Measurements from ENCODE around the gene FIGN.

DNA sequence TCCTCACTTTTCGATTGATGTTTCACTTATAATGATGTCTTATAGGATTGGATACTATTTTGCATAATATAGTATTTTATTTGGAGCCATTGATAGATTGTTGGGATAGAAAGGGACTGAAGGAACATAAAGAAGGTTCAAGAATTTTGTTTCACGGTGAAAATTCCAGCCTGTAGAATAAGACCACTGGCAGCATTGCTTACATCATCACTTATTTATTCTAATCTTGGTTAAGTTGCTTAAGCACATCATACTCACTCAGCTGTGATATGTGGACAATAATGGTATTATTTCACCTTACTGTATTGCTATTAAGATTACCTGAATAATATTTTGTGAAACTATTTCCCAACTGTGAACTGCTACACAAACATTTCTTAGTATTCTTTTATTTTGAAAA lies 118.3 kb downstream of the FIGN start:
- TF ChIP-seq, protein P1, sequence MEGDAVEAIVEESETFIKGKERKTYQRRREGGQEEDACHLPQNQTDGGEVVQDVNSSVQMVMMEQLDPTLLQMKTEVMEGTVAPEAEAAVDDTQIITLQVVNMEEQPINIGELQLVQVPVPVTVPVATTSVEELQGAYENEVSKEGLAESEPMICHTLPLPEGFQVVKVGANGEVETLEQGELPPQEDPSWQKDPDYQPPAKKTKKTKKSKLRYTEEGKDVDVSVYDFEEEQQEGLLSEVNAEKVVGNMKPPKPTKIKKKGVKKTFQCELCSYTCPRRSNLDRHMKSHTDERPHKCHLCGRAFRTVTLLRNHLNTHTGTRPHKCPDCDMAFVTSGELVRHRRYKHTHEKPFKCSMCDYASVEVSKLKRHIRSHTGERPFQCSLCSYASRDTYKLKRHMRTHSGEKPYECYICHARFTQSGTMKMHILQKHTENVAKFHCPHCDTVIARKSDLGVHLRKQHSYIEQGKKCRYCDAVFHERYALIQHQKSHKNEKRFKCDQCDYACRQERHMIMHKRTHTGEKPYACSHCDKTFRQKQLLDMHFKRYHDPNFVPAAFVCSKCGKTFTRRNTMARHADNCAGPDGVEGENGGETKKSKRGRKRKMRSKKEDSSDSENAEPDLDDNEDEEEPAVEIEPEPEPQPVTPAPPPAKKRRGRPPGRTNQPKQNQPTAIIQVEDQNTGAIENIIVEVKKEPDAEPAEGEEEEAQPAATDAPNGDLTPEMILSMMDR (IDR thresholded peaks at IDR 0.05 in 2 of 3, conservative IDR thresholded peaks at IDR 0.05 in 1 of 3; ENCODE audit: borderline replicate concordance in 1 of 3, insufficient read depth in 1 of 3, low read depth in 2 of 3, low read length in 2 of 3): no peak
- TF ChIP-seq POLR2A (IDR thresholded peaks at IDR 0.05; ENCODE audit: borderline replicate concordance, extremely low read depth, insufficient read depth, insufficient read length): no peak
- no peak for TF ChIP-seq EGR1 (IDR thresholded peaks at IDR 0.05; ENCODE audit: low read depth)
- TF ChIP-seq SP1 (IDR thresholded peaks at IDR 0.05; ENCODE audit: low read depth): no peak
- TF ChIP-seq SRF (IDR thresholded peaks at IDR 0.05; ENCODE audit: low read depth): no peak
- TF ChIP-seq, protein P2, sequence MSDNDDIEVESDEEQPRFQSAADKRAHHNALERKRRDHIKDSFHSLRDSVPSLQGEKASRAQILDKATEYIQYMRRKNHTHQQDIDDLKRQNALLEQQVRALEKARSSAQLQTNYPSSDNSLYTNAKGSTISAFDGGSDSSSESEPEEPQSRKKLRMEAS (IDR thresholded peaks at IDR 0.05): no peak
- no peak for TF ChIP-seq REST (IDR thresholded peaks at IDR 0.05; ENCODE audit: low read depth)
- no peak for TF ChIP-seq YY1 (IDR thresholded peaks at IDR 0.05; ENCODE audit: extremely low read depth, insufficient replicate concordance, low read depth, low read length)
- TF ChIP-seq EZH2 (IDR thresholded peaks at IDR 0.05): no peak
- TF ChIP-seq CEBPB (IDR thresholded peaks at IDR 0.05; ENCODE audit: low read depth): no peak
- TF ChIP-seq POLR2AphosphoS5 (IDR thresholded peaks at IDR 0.05; ENCODE audit: low read depth, low read length): no peak

All from HCT116 (cell line).